Lower lobe of right lung (tissue), 2 donors: Measurements from ENCODE around the gene NAA50. TPM values are rescaled to one million over a fixed set of nuclear protein-coding genes. Genes with fewer than 3 reads are reported as not detected.

Experiments used
- ATAC-seq, 2 donors: fragments of 200-7000 bp; cut with Tn5 transposase; one replicate each; pipeline ENCODE4 v1.9.1; 2020 to 2022; ENCODE audit warnings: mild to moderate bottlenecking in 2 of 2, moderate library complexity in 2 of 2
- DNase-seq: peaks from one replicate; pipeline ENCODE4 v3.0.0-alpha.2; 2020
- H3K27ac ChIP-seq: fragments of 200-600 bp; one replicate; pipeline ENCODE4 v1.8.0; 2022
- H3K27me3 ChIP-seq: fragments of 200-600 bp; one replicate; pipeline ENCODE4 v1.8.0; 2022; ENCODE audit warnings: low read depth
- H3K36me3 ChIP-seq: fragments of 200-600 bp; one replicate; pipeline ENCODE4 v1.8.0; 2022; ENCODE audit warnings: mild to moderate bottlenecking
- H3K4me1 ChIP-seq: fragments of 200-600 bp; one replicate; pipeline ENCODE4 v1.8.0; 2022
- H3K4me3 ChIP-seq: fragments of 200-600 bp; one replicate; pipeline ENCODE4 v1.8.0; 2022; ENCODE audit warnings: mild to moderate bottlenecking
- H3K9me3 ChIP-seq: fragments of 200-600 bp; one replicate; pipeline ENCODE4 v1.8.0; 2022
- CTCF ChIP-seq: fragments of 200-600 bp; IDR thresholded peaks from one replicate; pipeline ENCODE4 v1.8.0; 2022; ENCODE audit warnings: antibody characterized with exemption, mild to moderate bottlenecking
- intact Hi-C: fragments of 100-400 bp; cut with DNase I; formaldehyde crosslinking; loops from one replicate; pipeline ENCODE4 v1.11.0; 2022
- total RNA-seq: library from RNA; stranded (reverse); fragmentation: NEBNext Ultra II Directional; extraction: Animal tissue kit (Norgen Biotek cat#: 25700); gene quantifications from one replicate; pipeline ENCODE4 v1.2.1, GENCODE V29; 2021
- donor health status: DM: no; HTN: yes; CAD: no; lungs with severe emphysema.

The NAA50 gene
- total RNA-seq, 1 donor from 2014 or later: 83.3 TPM

GRCh38 chr3:113783463-113783862 is 37.4 kb upstream of the NAA50 start:
- Histone ChIP-seq H3K4me1 (peaks cover 18% of the 10 kb centered on the region), H3K4me3 (no peak overlapping the region), H3K27ac (peak overlapping the region; percentile 2), H3K27me3 (no peaks in the 10 kb centered on the region), H3K9me3 (no peaks in the 10 kb centered on the region), H3K36me3 (peaks cover 55% of the 10 kb centered on the region)
- DNase-seq (no peak), ATAC-seq (peak in 1 of 2 donors; percentile 18)
- intact Hi-C loops: no loop called here
- TF ChIP-seq CTCF: no peak

GRCh38 chr3:113776564-113776963 is 30.5 kb upstream of the NAA50 start:
- DNase-seq: no peak
- Histone ChIP-seq H3K27ac (no peak overlapping the region), H3K27me3 (no peaks in the 10 kb centered on the region), H3K36me3 (peaks cover 15% of the 10 kb centered on the region), H3K4me1 (no peaks in the 10 kb centered on the region), H3K4me3 (no peak overlapping the region), H3K9me3 (no peaks in the 10 kb centered on the region)
- TF ChIP-seq CTCF: no peak
- no peak for ATAC-seq
- intact Hi-C loops: no loop called here

- intact Hi-C loops: no loop called here
These were observed 29.5 kb upstream of the NAA50 start for GRCh38 chr3:113775516-113775915.

GRCh38 chr3:113773381-113773780 is 27.3 kb upstream of the NAA50 start:
- intact Hi-C loops: no loop called here
- H3K4me3 ChIP-seq: no peak overlapping the region
- no peaks in the 10 kb centered on the region for H3K36me3 ChIP-seq
- H3K4me1 ChIP-seq: no peaks in the 10 kb centered on the region
- ATAC-seq (no peak), DNase-seq (no peak)
- no peaks in the 10 kb centered on the region for H3K9me3 ChIP-seq
- no peak for TF ChIP-seq CTCF
- H3K27ac ChIP-seq: no peak overlapping the region
- no peaks in the 10 kb centered on the region for H3K27me3 ChIP-seq

More at GRCh38 chr3:113775516-113775915, 29.5 kb upstream of the NAA50 start:
- DNase-seq: no peak
- Histone ChIP-seq H3K4me1 (no peaks in the 10 kb centered on the region), H3K27ac (no peak overlapping the region), H3K9me3 (no peaks in the 10 kb centered on the region), H3K36me3 (peaks cover 4% of the 10 kb centered on the region), H3K4me3 (no peak overlapping the region), H3K27me3 (no peaks in the 10 kb centered on the region)
- ATAC-seq: no peak
- TF ChIP-seq CTCF: no peak

GRCh38 chr3:113771993-113772392 is 25.9 kb upstream of the NAA50 start:
- DNase-seq (no peak), ATAC-seq (no peak)
- no peaks in the 10 kb centered on the region for H3K36me3 ChIP-seq
- no peaks in the 10 kb centered on the region for H3K9me3 ChIP-seq
- H3K4me3 ChIP-seq: no peak overlapping the region
- TF ChIP-seq CTCF: no peak
- H3K27ac ChIP-seq: no peak overlapping the region
- intact Hi-C loops: no loop called here
- no peaks in the 10 kb centered on the region for H3K27me3 ChIP-seq
- H3K4me1 ChIP-seq: no peaks in the 10 kb centered on the region

- Histone ChIP-seq H3K9me3 (no peaks in the 10 kb centered on the region), H3K36me3 (no peaks in the 10 kb centered on the region), H3K27ac (no peak overlapping the region), H3K4me1 (no peaks in the 10 kb centered on the region), H3K4me3 (no peak overlapping the region), H3K27me3 (no peaks in the 10 kb centered on the region)
- TF ChIP-seq CTCF: no peak
- ATAC-seq (peak in 1 of 2 donors; percentile 53), DNase-seq (no peak)
- intact Hi-C loops: no loop called here
These were observed 23.5 kb upstream of the NAA50 start for GRCh38 chr3:113769551-113769950.
